K562 (cell line): Measurements from ENCODE around the gene MANEAL. TPM values are rescaled to one million over a fixed set of nuclear protein-coding genes. Genes with fewer than 3 reads are reported as not detected.

Source experiments
- C11orf30 ChIP-seq: fragments of 450-650 bp; IDR thresholded peaks from 2 replicates; pipeline ENCODE4 v1.6.1; 2016; ENCODE audit warnings: low read depth, mild to moderate bottlenecking
- CHCHD3 ChIP-seq: fragments of 250-450 bp; sonication (Bioruptor Pico); IDR thresholded peaks from 2 replicates; pipeline ENCODE4 v2.1.2; 2022; ENCODE audit warnings: mild to moderate bottlenecking
- ETV5 ChIP-seq: sonication (generic); formaldehyde crosslinking; IDR thresholded peaks from 2 replicates; pipeline ENCODE4 v1.4.0; 2020; ENCODE audit warnings: low read depth, mild to moderate bottlenecking, missing genetic modification reagents
- HNRNPH1 ChIP-seq: fragments of 200-400 bp; formaldehyde crosslinking; optimal IDR thresholded peaks from 2 replicates; pipeline ENCODE3; 2017; ENCODE audit warnings: low read depth, mild to moderate bottlenecking, low read length, moderate library complexity
- KDM4B ChIP-seq, 2 experiments: fragments of 450-650 bp in 1 of 2; sonication (generic) in 1 of 2; IDR thresholded peaks; 2 replicates each; pipeline ENCODE4 v1.6.1; 2016 to 2017; ENCODE audit warnings: borderline replicate concordance in 2 of 2, antibody characterized with exemption in 1 of 2, low read depth in 1 of 2, mild to moderate bottlenecking in 1 of 2
- MEF2D ChIP-seq: conservative IDR thresholded peaks from 2 replicates; pipeline ENCODE4 v1.6.1; 2016; ENCODE audit warnings: low read depth, missing genetic modification characterization, missing compliant biosample characterization
- MXI1 ChIP-seq: IDR thresholded peaks from 2 replicates; pipeline ENCODE4 v1.6.1; 2011; ENCODE audit warnings: low read depth, mild to moderate bottlenecking, improper control_type of control experiment, low read length
- PHF8 ChIP-seq: fragments of 200-600 bp; sonication (generic); IDR thresholded peaks from 2 replicates; pipeline ENCODE4 v1.6.1; 2012; ENCODE audit warnings: mixed run types, mild to moderate bottlenecking, inconsistent platforms, low read length, moderate library complexity, borderline replicate concordance
- POLR2AphosphoS5 ChIP-seq: IDR thresholded peaks from 2 replicates; pipeline ENCODE4 v1.6.1; 2011; ENCODE audit warnings: mild to moderate bottlenecking, low read depth, low read length, moderate library complexity; ENCODE audit not compliant: control insufficient read depth, insufficient read depth
- POLR2B ChIP-seq: fragments of 450-650 bp; IDR thresholded peaks from 2 replicates; pipeline ENCODE4 v1.6.1; 2018; ENCODE audit warnings: low read depth; ENCODE audit not compliant: partially characterized antibody
- SMAD1 ChIP-seq: fragments of 150-350 bp; IDR thresholded peaks from 2 replicates; pipeline ENCODE4 v1.6.1; 2014; ENCODE audit warnings: low read length, low read depth; ENCODE audit not compliant: partially characterized antibody
- TFAP4 ChIP-seq: sonication (generic); formaldehyde crosslinking; IDR thresholded peaks from 2 replicates; pipeline ENCODE4 v1.8.0; 2022; ENCODE audit warnings: missing genetic modification reagents, mild to moderate bottlenecking, moderate library complexity, borderline replicate concordance
- TRIM24 ChIP-seq, 2 experiments: fragments of 450-650 bp; IDR thresholded peaks; 2 replicates each; pipeline ENCODE4 v1.6.1; 2016
- YY1 ChIP-seq, 3 experiments: IDR thresholded peaks; 2 replicates each; pipeline ENCODE4 v1.6.1; 2011; ENCODE audit warnings: low read length in 2 of 3, mild to moderate bottlenecking in 2 of 3, moderate library complexity in 2 of 3, borderline replicate concordance in 1 of 3, control low read depth in 1 of 3, low read depth in 1 of 3; ENCODE audit not compliant: insufficient read depth in 3 of 3, insufficient replicate concordance in 2 of 3, control insufficient read depth in 1 of 3, insufficient read length in 1 of 3; ENCODE audit errors: extremely low read depth in 1 of 3
- ZNF124 ChIP-seq: sonication (generic); formaldehyde crosslinking; IDR thresholded peaks from 2 replicates; pipeline ENCODE4 v1.8.1; 2022; ENCODE audit warnings: missing genetic modification reagents
- ZNF165 ChIP-seq: fragments of 250-450 bp; sonication (Bioruptor Pico); IDR thresholded peaks from 2 replicates; pipeline ENCODE4 v1.4.0; 2020; ENCODE audit warnings: borderline replicate concordance
- ZNF75A ChIP-seq: fragments of 450-650 bp; formaldehyde crosslinking; IDR thresholded peaks from 2 replicates; pipeline ENCODE4 v1.4.0; 2020; ENCODE audit warnings: mild to moderate bottlenecking
- polyA plus RNA-seq, 8 experiments: library from polyadenylated mRNA; depleted of rRNA in 4 of 8; stranded (reverse) in 5 of 8; unstranded in 3 of 8; fragments of >200 nt; fragmentation: Nextera tagmentation in 2 of 8; fragmentation: Illumina TruSeq in 1 of 8; extraction: Ambion mirVana in 2 of 8; extraction: Trizol in 1 of 8; gene quantifications; 2 replicates each; pipeline versions ENCODE4 v1.2.1 to v1.2.3, GENCODE V29; 2011 to 2014; ENCODE audit warnings: inconsistent platforms in 1 of 8, missing spikeins in 1 of 8
- total RNA-seq, 7 experiments: library from RNA; depleted of rRNA in 6 of 7; stranded (reverse); fragments of >200 nt in 6 of 7; fragmentation: Illumina TruSeq in 2 of 7; extraction: Trizol in 2 of 7; gene quantifications; 2 replicates each; pipeline versions ENCODE4 v1.2.1 to v1.2.3, GENCODE V29; 2011 to 2021; ENCODE audit warnings: low replicate concordance in 1 of 7
- TF ChIP-seq, protein P1 (sequence below): sonication (generic); formaldehyde crosslinking; IDR thresholded peaks from 2 replicates; pipeline ENCODE4 v1.9.0; 2022; ENCODE audit warnings: mild to moderate bottlenecking, missing genetic modification reagents
- TF ChIP-seq, protein P2 (sequence below): fragments of 450-650 bp; IDR thresholded peaks from 2 replicates; pipeline ENCODE4 v1.6.1; 2016
- TF ChIP-seq, protein P3 (sequence below): fragments of 450-650 bp; formaldehyde crosslinking; IDR thresholded peaks from 2 replicates; pipeline ENCODE4 v1.4.0; 2022; ENCODE audit warnings: missing genetic modification characterization
- TF ChIP-seq, protein P4 (sequence below): fragments of 450-650 bp; formaldehyde crosslinking; IDR thresholded peaks from 2 replicates; pipeline ENCODE4 v1.4.0; 2020; ENCODE audit warnings: mild to moderate bottlenecking, moderate library complexity

MANEAL gene
- total and polyA plus RNA-seq, 9 of the 15 experiments (the other 6 are each of a cell fraction or from before 2014, with no cell fraction given) = 0.37 to 3.2 (median 1.2) TPM

DNA sequence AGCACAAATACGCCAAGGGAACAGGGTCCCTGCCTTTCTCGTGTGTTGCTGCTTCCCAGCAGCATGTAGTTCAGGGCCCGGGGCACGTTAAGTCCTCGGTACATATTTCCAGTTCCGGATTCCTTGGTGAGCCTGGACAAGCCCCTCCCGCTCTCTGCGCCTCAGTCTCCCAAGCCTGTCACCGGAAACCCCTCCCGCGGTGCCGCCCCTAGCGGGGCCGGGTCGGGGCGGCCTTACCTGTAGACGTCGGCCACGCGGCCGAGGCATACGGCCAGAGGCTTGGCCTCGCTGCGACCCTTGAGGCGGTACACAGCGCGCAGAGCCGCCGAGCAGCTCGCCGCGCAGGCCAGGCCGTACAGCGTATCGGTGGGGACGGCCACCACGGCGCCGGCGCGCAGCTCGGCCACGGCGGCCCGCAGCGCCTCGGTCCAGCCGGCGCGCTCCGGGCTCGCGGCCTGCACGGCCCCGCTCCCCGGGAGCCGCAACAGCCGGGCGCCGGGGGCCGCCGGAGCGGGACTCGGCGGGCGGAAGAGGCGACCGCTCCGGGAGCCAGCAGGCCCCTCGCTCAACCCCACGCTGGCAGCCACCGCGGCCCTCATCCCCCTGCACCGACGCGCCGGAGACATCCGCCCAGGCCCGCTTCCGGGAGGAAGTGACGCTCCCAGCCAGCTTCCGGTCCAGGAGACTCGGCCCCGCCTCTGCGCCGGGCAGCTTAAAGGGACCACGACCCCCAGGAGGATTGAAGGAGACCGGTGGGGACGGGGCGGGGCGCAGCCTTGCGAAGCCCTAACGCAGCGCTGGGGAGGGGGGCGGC, 14.1 kb downstream of the MANEAL start, which contains the start of the genes C1orf122 and YRDC (continued):
- peak; percentile 29 for TF ChIP-seq POLR2B
- TF ChIP-seq ZNF124 (CRISPR knock-in tag) = no peak
- TF ChIP-seq CHCHD3 (CRISPR knock-in tag) = no peak
- TF ChIP-seq HNRNPH1 = no peak
- TF ChIP-seq, protein P1, sequence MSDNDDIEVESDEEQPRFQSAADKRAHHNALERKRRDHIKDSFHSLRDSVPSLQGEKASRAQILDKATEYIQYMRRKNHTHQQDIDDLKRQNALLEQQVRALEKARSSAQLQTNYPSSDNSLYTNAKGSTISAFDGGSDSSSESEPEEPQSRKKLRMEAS = peak; percentile 66
- peak in 1 of 3 experiments; percentile 67 for TF ChIP-seq YY1 (IDR thresholded peaks at IDR 0.05; ENCODE audit: borderline replicate concordance in 1 of 3, control insufficient read depth in 1 of 3, extremely low read depth in 1 of 3, insufficient read depth in 3 of 3, insufficient read length in 1 of 3, insufficient replicate concordance in 2 of 3, low read depth in 1 of 3, low read length in 2 of 3)
- TF ChIP-seq TRIM24 (IDR thresholded peaks at IDR 0.05) = 0 out of 4 replicates have a peak, but pooled peaks of 1 of the 2 experiments have one; percentile 26
- TF ChIP-seq, protein P2, sequence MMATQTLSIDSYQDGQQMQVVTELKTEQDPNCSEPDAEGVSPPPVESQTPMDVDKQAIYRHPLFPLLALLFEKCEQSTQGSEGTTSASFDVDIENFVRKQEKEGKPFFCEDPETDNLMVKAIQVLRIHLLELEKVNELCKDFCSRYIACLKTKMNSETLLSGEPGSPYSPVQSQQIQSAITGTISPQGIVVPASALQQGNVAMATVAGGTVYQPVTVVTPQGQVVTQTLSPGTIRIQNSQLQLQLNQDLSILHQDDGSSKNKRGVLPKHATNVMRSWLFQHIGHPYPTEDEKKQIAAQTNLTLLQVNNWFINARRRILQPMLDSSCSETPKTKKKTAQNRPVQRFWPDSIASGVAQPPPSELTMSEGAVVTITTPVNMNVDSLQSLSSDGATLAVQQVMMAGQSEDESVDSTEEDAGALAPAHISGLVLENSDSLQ = peak; percentile 24; the same call in 1 of the 2 replicates
- TF ChIP-seq, protein P3, sequence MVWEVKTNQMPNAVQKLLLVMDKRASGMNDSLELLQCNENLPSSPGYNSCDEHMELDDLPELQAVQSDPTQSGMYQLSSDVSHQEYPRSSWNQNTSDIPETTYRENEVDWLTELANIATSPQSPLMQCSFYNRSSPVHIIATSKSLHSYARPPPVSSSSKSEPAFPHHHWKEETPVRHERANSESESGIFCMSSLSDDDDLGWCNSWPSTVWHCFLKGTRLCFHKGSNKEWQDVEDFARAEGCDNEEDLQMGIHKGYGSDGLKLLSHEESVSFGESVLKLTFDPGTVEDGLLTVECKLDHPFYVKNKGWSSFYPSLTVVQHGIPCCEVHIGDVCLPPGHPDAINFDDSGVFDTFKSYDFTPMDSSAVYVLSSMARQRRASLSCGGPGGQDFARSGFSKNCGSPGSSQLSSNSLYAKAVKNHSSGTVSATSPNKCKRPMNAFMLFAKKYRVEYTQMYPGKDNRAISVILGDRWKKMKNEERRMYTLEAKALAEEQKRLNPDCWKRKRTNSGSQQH (CRISPR knock-in tag) = no peak
- TF ChIP-seq C11orf30 = peak; percentile 67
- TF ChIP-seq, protein P4, sequence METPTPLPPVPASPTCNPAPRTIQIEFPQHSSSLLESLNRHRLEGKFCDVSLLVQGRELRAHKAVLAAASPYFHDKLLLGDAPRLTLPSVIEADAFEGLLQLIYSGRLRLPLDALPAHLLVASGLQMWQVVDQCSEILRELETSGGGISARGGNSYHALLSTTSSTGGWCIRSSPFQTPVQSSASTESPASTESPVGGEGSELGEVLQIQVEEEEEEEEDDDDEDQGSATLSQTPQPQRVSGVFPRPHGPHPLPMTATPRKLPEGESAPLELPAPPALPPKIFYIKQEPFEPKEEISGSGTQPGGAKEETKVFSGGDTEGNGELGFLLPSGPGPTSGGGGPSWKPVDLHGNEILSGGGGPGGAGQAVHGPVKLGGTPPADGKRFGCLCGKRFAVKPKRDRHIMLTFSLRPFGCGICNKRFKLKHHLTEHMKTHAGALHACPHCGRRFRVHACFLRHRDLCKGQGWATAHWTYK (CRISPR knock-in tag) = no peak
- TF ChIP-seq POLR2AphosphoS5 = peak; percentile 81
- 0 out of 2 replicates have a peak, but pooled peaks have one; percentile 16 for TF ChIP-seq ETV5 (CRISPR knock-in tag)
- TF ChIP-seq KDM4B (IDR thresholded peaks at IDR 0.05; ENCODE audit: borderline replicate concordance in 2 of 2, low read depth in 1 of 2) = peak in 1 of 2 experiments; percentile 87; a peak in 1 of 4 replicates
- TF ChIP-seq ZNF165 = no peak
- no peak for TF ChIP-seq ZNF75A
- TF ChIP-seq MEF2D (tag) = no peak
- peak; percentile 66; the same call in 1 of the 2 replicates for TF ChIP-seq MXI1
- TF ChIP-seq PHF8 = peak; percentile 82; the same call in 1 of the 2 replicates
- peak; percentile 59 for TF ChIP-seq SMAD1
- peak; percentile 13; the same call in 1 of the 2 replicates for TF ChIP-seq TFAP4 (CRISPR knock-in tag)
